Skin of body (tissue), 2 donors: ENCODE results near the gene THOC6. TPM values are rescaled to one million over a fixed set of nuclear protein-coding genes. Genes with fewer than 3 reads are reported as not detected.
"Not testable (repeated sequence)": the region's sequence is repeated elsewhere in the genome, so short reads cannot be mapped to it uniquely, and the experiment has no call there.

Experiments used
- DNase-seq: peaks from one replicate; lab custom pipeline; 2025; lab: John Stamatoyannopoulos, UW
- total RNA-seq: library from RNA; depleted of rRNA; stranded (reverse); fragments of >200 nt; gene quantifications from one replicate; pipeline ENCODE4 v1.2.3, GENCODE V29; 2014

Gene THOC6
- total RNA-seq, 1 donor from 2014 or later = 13.7 TPM

GRCh38 chr16:3029491-3030221 lies 5.8 kb downstream of the THOC6 start:
- DNase-seq = no peak

DNA sequence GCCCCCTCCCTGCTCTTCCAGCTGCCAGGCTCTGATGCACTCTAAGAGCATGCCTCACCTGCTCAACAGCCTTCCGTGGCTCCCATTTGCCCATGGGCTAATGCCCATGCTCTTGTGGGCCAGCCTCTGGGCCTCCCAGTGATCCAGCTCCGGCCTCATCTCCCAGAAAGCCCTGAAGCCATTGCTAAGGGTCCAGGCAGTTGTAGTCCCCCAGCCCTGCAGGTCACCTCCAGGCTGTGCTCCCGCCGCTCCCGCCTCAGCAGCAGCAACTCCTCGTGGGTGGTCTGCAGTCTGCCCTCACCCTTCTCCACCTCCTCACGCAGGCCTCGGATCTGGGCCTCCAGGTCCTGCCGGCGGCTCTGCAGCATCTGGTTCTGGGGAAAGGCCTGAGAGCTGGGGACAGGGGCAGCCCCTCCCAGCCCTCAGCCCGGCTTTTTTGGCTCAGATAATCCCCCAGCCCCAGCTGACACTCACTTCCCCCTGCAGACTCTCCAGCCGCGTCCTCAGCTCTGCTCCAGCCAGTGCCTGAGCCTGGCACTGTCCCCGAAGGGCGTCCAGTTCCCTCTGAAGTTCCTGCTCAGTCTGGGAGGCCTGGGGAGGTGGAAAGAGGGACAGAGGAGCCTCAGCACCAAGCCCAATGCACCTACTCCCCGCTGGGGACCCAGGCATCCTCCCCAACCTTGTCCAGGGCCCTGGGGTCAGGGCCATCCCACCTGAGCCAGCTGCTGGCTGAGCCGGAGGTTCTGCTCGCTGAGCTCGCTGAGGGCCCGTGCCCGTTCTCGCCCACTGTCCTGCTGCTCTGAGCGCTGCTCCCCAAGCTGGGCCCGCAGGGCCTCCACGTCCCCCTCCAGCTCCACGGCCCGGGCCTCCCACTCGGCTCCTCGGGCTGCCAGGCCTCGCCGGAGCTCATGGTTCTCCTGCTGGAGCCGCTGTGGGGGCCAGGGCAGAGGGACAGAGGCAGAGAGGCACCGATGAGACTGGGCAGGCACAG lies 6.7 kb downstream of the THOC6 start:
- DNase-seq = no peak

GRCh38 chr16:3032624-3033023 lies 8.8 kb downstream of the THOC6 start:
- DNase-seq = no peak

- DNase-seq = no peak
Measured at GRCh38 chr16:3035289-3035971, 11.6 kb downstream of the THOC6 start.

DNA sequence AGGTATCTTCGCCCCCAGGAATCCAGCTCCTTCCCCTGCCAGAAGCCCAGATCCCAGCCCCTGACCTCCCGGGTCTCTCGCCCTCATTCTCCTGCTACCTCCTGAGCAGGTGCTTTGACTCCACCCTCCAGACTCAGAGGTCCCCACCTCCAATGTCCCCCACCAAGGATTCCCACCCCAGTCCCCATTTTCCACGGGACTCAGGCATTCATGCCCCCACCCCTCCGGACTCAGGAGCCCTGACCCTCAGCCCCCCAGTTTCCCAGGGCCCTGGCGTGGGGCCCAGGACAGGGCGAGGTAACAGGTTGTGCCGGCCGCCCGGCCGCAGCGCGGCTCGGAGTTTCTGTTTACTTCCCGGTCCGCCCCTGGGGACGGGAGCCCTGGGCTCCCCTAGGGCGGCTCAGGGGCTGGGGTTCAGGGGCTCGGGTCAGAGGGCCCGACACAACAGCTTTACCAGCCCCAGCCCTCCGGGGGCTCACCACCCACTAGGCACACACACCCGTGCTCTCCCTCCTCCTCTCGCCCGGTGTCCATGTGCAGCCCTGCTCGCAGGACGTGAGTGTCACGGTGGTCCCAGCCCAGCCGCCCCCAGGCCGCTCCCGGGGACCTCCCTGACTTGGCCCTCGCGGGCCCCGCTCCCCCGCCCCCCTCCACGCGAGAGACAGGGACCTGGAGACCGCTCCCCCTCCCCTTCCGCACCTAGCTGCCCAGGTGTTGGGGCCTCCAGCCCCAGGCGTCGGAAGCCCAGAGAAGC lies 12.3 kb downstream of the THOC6 start:
- DNase-seq = no peak

- no peak for DNase-seq
Measured at GRCh38 chr16:3036726-3037315, 13.0 kb downstream of the THOC6 start, which contains the start of gene BICDL2. TSS of gene BICDL2 (minus strand) at chr16:3036944. CDS start at chr16:3035496, 1,448 bp downstream.

- DNase-seq = no peak
Measured at GRCh38 chr16:3038256-3038655, 14.4 kb downstream of the THOC6 start.

DNA sequence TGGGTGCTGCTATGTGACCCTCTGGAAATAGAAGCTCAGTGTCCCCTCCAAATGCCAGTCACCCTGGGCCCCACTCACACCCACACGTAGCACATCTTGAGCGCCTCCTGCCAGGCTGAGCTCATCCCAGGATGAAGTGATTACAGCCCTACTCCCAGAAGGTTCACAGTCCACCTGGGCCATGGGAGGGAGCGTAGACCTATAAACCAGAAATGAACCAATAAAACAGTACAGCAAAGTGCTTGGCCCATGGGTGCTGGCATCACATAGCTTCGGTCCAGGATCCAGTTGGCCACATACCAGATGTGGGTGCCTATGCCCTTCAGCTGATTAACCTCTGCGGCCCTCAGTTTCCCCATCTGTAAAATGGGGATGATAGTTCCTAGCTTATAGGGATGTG lies 15.1 kb downstream of the THOC6 start:
- no peak for DNase-seq

GRCh38 chr16:3042376-3042775 lies 18.5 kb downstream of the THOC6 start:
- no peak for DNase-seq

- DNase-seq = no peak
Measured at GRCh38 chr16:3044708-3045107, 20.9 kb downstream of the THOC6 start.

DNA sequence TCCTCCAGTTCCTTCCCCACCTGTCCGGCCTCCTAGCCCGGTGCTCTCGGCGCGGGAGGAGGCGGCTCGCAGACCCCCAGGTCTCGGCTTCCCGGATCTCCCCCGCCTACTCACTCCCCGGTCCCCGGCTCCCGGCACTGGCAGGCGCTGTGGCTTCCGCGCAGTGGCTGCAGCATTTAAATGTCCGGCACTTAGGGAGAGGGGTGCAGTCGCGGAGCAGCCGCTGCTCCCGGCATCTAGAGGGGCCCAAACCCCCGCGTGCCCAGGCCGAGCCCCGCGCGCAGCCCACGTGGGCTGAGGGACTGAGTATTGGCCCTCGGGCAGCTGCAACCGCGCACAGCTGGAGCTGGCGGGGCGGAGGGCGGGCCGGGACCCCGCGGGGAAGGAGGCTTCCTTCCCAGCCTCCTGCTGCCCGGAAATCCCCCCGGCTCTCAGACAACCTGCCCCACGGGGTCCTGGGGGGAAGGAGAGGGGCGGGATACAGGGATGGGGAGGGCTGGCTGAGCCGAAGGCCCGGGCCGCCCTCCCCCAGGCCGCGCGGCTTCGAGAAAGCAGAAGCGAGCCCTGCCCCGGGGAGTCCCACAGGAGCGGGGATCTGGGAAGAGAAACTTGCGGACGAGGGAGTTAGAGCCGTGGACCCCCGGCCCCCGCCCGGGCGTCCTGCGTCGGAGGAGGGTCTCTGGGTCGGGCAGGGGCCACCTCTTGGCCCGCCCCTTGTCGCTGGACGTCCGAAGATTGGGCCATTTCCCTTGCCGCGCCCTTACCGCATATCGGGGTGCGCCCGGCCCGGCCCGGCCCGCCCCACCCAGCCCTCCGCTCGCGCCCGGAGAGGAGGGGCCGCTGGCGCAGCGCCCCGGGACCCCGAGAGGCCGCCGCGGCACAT lies 22.2 kb downstream of the THOC6 start, which contains the start of gene MMP25:
Gene MMP25 (plus strand): TSS at position 804 of the 883 bp plus-strand sequence. CDS start 357 bp downstream, outside the sequence.
- DNase-seq = no peak

GRCh38 chr16:3046641-3047386 lies 23.0 kb downstream of the THOC6 start:
- DNase-seq = no peak

DNA sequence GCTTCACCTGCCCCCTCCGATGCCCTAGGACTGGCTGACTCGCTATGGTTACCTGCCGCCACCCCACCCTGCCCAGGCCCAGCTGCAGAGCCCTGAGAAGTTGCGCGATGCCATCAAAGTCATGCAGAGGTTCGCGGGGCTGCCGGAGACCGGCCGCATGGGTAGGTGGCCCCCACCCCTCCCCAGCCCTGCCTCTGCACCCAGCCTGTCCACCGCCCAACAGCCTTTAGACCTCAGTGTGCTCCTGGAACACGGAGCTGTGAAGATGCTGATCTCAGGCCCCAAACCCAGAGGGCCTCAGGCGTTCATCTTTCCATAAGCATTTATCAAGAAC lies 23.5 kb downstream of the THOC6 start:
- DNase-seq = no peak

DNA sequence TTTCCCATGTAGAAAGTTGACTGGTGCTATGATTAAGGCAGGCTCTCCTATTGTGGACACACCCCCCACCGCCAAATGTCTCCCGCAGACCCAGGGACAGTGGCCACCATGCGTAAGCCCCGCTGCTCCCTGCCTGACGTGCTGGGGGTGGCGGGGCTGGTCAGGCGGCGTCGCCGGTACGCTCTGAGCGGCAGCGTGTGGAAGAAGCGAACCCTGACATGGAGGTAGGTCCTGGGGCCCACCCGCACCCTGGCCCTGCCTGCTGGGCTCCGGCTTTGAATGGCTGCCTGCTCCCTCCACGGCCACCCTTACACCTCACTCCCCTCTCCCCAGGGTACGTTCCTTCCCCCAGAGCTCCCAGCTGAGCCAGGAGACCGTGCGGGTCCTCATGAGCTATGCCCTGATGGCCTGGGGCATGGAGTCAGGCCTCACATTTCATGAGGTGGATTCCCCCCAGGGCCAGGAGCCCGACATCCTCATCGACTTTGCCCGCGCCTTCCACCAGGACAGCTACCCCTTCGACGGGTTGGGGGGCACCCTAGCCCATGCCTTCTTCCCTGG lies 26.2 kb downstream of the THOC6 start:
- DNase-seq = no peak

DNA sequence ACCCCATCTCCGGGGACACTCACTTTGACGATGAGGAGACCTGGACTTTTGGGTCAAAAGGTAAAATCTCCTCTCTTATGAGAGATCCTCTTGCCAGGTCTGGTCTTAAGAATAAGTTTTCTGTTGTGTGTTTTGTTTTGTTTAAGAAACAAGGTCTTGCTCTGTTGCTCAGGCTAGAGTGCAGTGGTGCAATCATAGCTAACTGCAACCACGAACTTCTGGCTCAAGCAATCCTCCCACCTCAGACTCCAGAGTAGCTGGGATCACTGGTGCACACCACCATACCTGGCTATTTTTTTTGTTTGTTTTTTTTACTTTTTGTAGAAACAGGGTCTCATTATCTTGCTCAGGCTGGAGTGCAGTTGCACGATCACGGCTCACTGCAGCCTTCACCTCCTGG lies 26.7 kb downstream of the THOC6 start:
- DNase-seq = no peak

DNA sequence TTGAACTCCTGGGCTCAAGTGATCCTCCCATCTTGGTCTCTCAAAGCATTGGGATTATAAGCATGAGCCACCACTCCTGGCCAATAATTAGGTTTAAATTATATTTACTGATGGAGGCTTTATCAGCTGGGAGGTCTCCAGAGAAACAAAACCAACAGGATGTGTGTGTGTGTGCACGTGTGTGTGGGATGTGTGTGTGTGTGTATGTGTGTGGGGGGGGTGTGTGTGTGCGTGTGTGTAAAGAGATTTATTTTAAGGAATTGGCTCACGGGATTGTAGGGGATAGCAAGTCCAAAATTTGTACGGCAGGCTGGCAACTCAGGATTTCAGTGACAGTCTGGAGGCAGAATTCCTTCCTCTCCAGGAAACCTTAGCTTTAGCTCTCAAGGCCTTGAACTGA lies 27.2 kb downstream of the THOC6 start:
- DNase-seq = no peak

- DNase-seq = no peak
Measured at GRCh38 chr16:3051494-3051893, 27.7 kb downstream of the THOC6 start.

GRCh38 chr16:3052571-3053329 lies 28.9 kb downstream of the THOC6 start:
- not testable (repeated sequence) for DNase-seq
